Neural progenitor cell (in vitro differentiated cells): ENCODE data around the gene KARS1. TPM values are rescaled to one million over a fixed set of nuclear protein-coding genes. Genes with fewer than 3 reads are reported as not detected.

Experiments
- DNase-seq: peaks from one replicate; pipeline ENCODE4 v3.0.0-alpha.2; 2016; ENCODE audit warnings: low spot score
- H2AFZ ChIP-seq: fragments of 200-600 bp; sonication (generic); replicated peaks from 2 replicates; pipeline ENCODE4 v1.6.1; 2016; ENCODE audit warnings: antibody characterized with exemption
- H3F3A ChIP-seq: fragments of 200-600 bp; sonication (generic); 2 replicates; pipeline ENCODE4 v1.6.1; 2016; ENCODE audit warnings: antibody characterized with exemption, low read depth
- H3K27ac ChIP-seq: fragments of 200-600 bp; sonication (generic); 2 replicates; pipeline ENCODE4 v1.5.1; 2016; ENCODE audit warnings: mild to moderate bottlenecking
- H3K27me3 ChIP-seq: fragments of 200-600 bp; sonication (generic); 2 replicates; pipeline ENCODE4 v1.6.1; 2016; ENCODE audit warnings: mild to moderate bottlenecking, moderate library complexity
- H3K36me3 ChIP-seq: fragments of 200-600 bp; sonication (generic); 2 replicates; pipeline ENCODE4 v1.5.1; 2016
- H3K4me1 ChIP-seq: fragments of 200-600 bp; sonication (generic); 2 replicates; pipeline ENCODE4 v1.6.1; 2016; ENCODE audit warnings: mixed run types
- H3K4me2 ChIP-seq: fragments of 200-600 bp; sonication (generic); 2 replicates; pipeline ENCODE4 v1.6.1; 2016
- H3K4me3 ChIP-seq: fragments of 200-600 bp; sonication (generic); 2 replicates; pipeline ENCODE4 v1.5.1; 2016
- H3K79me2 ChIP-seq: fragments of 200-600 bp; sonication (generic); 2 replicates; pipeline ENCODE4 v1.6.1; 2016; ENCODE audit warnings: low read depth
- H3K9ac ChIP-seq: fragments of 200-600 bp; sonication (generic); 2 replicates; pipeline ENCODE4 v1.6.1; 2016
- H3K9me3 ChIP-seq: fragments of 200-600 bp; sonication (generic); 2 replicates; pipeline ENCODE4 v1.5.1; 2016; ENCODE audit warnings: low read depth
- H4K20me1 ChIP-seq: fragments of 200-600 bp; sonication (generic); 2 replicates; pipeline ENCODE4 v1.6.1; 2016; ENCODE audit warnings: low read depth
- H3K27ac Mint-ChIP-seq: 3 replicates; pipeline ENCODE4 v1.8.0; 2021; ENCODE audit warnings: mixed read lengths
- H3K27me3 Mint-ChIP-seq: 2 replicates; pipeline ENCODE4 v1.8.0; 2022; ENCODE audit warnings: low read depth, mild to moderate bottlenecking, inconsistent platforms, moderate library complexity, mixed read lengths; ENCODE audit not compliant: insufficient read depth
- H3K36me3 Mint-ChIP-seq: 3 replicates; pipeline ENCODE4 v1.8.0; 2021; ENCODE audit warnings: mixed read lengths
- H3K4me1 Mint-ChIP-seq: 3 replicates; pipeline ENCODE4 v1.8.0; 2021; ENCODE audit warnings: mixed read lengths
- H3K4me3 Mint-ChIP-seq: 3 replicates; pipeline ENCODE4 v1.8.0; 2021; ENCODE audit warnings: mild to moderate bottlenecking, moderate library complexity, mixed read lengths
- H3K9me3 Mint-ChIP-seq: 3 replicates; pipeline ENCODE4 v1.8.0; 2020; ENCODE audit warnings: mixed read lengths
- EZH2 ChIP-seq: fragments of 200-600 bp; sonication (generic); IDR thresholded peaks from 2 replicates; pipeline ENCODE4 v1.6.1; 2017; ENCODE audit warnings: antibody characterized with exemption, mild to moderate bottlenecking, moderate library complexity
- EZH2phosphoT487 ChIP-seq: fragments of 200-600 bp; sonication (generic); IDR thresholded peaks from 2 replicates; pipeline ENCODE4 v1.6.1; 2017; ENCODE audit warnings: antibody characterized with exemption
- total RNA-seq: library from RNA; depleted of rRNA; stranded (reverse); fragments of >200 nt; gene quantifications from 2 replicates; pipeline ENCODE4 v1.2.3, GENCODE V29; 2015; ENCODE audit warnings: low replicate concordance
- TF ChIP-seq, protein P1 (sequence below): fragments of 200-600 bp; sonication (generic); IDR thresholded peaks from 2 replicates; pipeline ENCODE4 v1.5.1; 2017; ENCODE audit warnings: antibody characterized with exemption, mild to moderate bottlenecking

KARS1 gene
- total RNA-seq, 1 donor from 2014 or later = 228 TPM

DNA sequence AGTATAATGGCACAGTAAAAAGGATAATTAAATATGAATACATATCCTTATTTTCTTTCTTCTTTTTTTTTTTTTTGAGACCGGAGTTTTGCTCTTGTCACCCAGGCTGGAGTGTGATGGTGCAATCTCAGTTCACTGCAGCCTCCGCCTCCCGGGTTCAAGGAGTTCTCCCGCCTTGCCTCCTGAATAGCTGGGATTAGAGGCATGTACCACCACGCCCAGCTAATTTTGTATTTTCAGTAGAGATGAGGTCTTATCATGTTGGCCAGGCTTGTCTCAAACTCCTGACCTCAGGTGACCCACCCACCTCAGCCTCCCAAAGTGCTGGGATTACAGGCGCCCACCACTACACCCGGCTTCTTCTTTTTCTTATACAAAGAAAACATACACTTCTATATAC lies 69.3 kb downstream of the KARS1 start:
- DNase-seq = no peak
- no peak overlapping the region for H2AFZ ChIP-seq
- H3K27ac ChIP-seq = no peak overlapping the region
- Mint-ChIP-seq H3K4me1 (peaks cover 9% of the 10 kb centered on the region), H3K27ac (no peak overlapping the region), H3K4me3 (no peak overlapping the region), H3K9me3 (no peaks in the 10 kb centered on the region), H3K36me3 (peaks cover 31% of the 10 kb centered on the region), H3K27me3 (peaks cover 3% of the 10 kb centered on the region)
- H3K27me3 ChIP-seq = no peaks in the 10 kb centered on the region
- no peak overlapping the region for H3K4me2 ChIP-seq
- H3K36me3 ChIP-seq = peaks cover 10% of the 10 kb centered on the region
- H3K4me1 ChIP-seq = no peaks in the 10 kb centered on the region
- H3K79me2 ChIP-seq = no peaks in the 10 kb centered on the region
- TF ChIP-seq EZH2phosphoT487 (no peak), EZH2 (no peak)
- TF ChIP-seq, protein P1, sequence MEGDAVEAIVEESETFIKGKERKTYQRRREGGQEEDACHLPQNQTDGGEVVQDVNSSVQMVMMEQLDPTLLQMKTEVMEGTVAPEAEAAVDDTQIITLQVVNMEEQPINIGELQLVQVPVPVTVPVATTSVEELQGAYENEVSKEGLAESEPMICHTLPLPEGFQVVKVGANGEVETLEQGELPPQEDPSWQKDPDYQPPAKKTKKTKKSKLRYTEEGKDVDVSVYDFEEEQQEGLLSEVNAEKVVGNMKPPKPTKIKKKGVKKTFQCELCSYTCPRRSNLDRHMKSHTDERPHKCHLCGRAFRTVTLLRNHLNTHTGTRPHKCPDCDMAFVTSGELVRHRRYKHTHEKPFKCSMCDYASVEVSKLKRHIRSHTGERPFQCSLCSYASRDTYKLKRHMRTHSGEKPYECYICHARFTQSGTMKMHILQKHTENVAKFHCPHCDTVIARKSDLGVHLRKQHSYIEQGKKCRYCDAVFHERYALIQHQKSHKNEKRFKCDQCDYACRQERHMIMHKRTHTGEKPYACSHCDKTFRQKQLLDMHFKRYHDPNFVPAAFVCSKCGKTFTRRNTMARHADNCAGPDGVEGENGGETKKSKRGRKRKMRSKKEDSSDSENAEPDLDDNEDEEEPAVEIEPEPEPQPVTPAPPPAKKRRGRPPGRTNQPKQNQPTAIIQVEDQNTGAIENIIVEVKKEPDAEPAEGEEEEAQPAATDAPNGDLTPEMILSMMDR = no peak
- H4K20me1 ChIP-seq = peaks cover 7% of the 10 kb centered on the region
- no peaks in the 10 kb centered on the region for H3K9me3 ChIP-seq
- no peak overlapping the region for H3K4me3 ChIP-seq
- no peak overlapping the region for H3K9ac ChIP-seq
- peaks cover 4% of the 10 kb centered on the region for H3F3A ChIP-seq

Other genes starting within 250 kb of the KARS1 start
- 134 and 159 TPM in 2 replicates for gene CFDP1, start 214.2 kb downstream of the KARS1 start, total RNA-seq
- gene TMEM170A, start 183.0 kb downstream of the KARS1 start, total RNA-seq = 64.1 and 77.0 TPM in 2 replicates
- gene CHST6, start 152.2 kb downstream of the KARS1 start, total RNA-seq = 6.2 and 12.5 TPM in 2 replicates
- 0.37 TPM in 1 of 2 replicates, not detected in the other for gene CHST5, start 111.6 kb downstream of the KARS1 start, total RNA-seq
- 10.9 and 14.4 TPM in 2 replicates for gene TMEM231, start 91.4 kb downstream of the KARS1 start, total RNA-seq
- 67.8 and 88.2 TPM in 2 replicates for gene GABARAPL2, start 81.3 kb downstream of the KARS1 start, total RNA-seq
- gene ADAT1, start 24.4 kb downstream of the KARS1 start, total RNA-seq = 76.6 and 86.4 TPM in 2 replicates
- gene TERF2IP, start 108 bp upstream of the KARS1 start, total RNA-seq = 26.4 and 34.9 TPM in 2 replicates
- gene CPHXL2, start 29.3 kb upstream of the KARS1 start, total RNA-seq = not detected in 2 replicates
- gene DUXB, start 53.8 kb upstream of the KARS1 start, total RNA-seq = not detected in 2 replicates
- gene CPHXL, start 78.8 kb upstream of the KARS1 start, total RNA-seq = not detected in 2 replicates